RPMI7951 (cell line): ENCODE data around the gene P2RY8. TPM values are rescaled to one million over a fixed set of nuclear protein-coding genes. Genes with fewer than 3 reads are reported as not detected.
"Not testable (repeated sequence)": the region's sequence is repeated elsewhere in the genome, so short reads cannot be mapped to it uniquely, and the experiment has no call there.

Experiments used
- DNase-seq: peaks from one replicate; pipeline ENCODE4 v3.0.0-alpha.2; 2012; ENCODE audit warnings: low read depth
- total RNA-seq: library from RNA; depleted of rRNA; stranded (reverse); fragments of >200 nt; shearing (Covaris generic); gene quantifications from 2 replicates; pipeline ENCODE4 v1.2.3, GENCODE V29; 2014

Gene P2RY8
- total RNA-seq, 1 experiment from 2014 or later = not detected

GRCh38 chrX:1487401-1487800 is 49.6 kb downstream of the P2RY8 start:
- DNase-seq = no peak

GRCh38 chrX:1486749-1487361 is 50.1 kb downstream of the P2RY8 start:
- DNase-seq = peak; percentile 50

- no peak for DNase-seq
Measured at GRCh38 chrX:1486177-1486576, 50.8 kb downstream of the P2RY8 start.

GRCh38 chrX:1485033-1485432 is 52.0 kb downstream of the P2RY8 start:
- DNase-seq = no peak

- DNase-seq = no peak
Measured at GRCh38 chrX:1484638-1485019, 52.4 kb downstream of the P2RY8 start.

GRCh38 chrX:1483843-1484637 is 52.9 kb downstream of the P2RY8 start:
- no peak for DNase-seq

- DNase-seq = not testable (repeated sequence)
Measured at GRCh38 chrX:1482530-1482928, 54.5 kb downstream of the P2RY8 start.

GRCh38 chrX:1481636-1482529 is 55.1 kb downstream of the P2RY8 start:
- DNase-seq = peak; percentile 83

- DNase-seq = peak; percentile 54
Measured at GRCh38 chrX:1480082-1480785, 56.8 kb downstream of the P2RY8 start.

- DNase-seq = no peak
Measured at GRCh38 chrX:1477801-1478458, 59.1 kb downstream of the P2RY8 start.

GRCh38 chrX:1477229-1477628 is 59.8 kb downstream of the P2RY8 start:
- DNase-seq = no peak

GRCh38 chrX:1476682-1477081 is 60.3 kb downstream of the P2RY8 start:
- no peak for DNase-seq

GRCh38 chrX:1475881-1476280 is 61.1 kb downstream of the P2RY8 start:
- DNase-seq = no peak

GRCh38 chrX:1475481-1475880 is 61.5 kb downstream of the P2RY8 start:
- DNase-seq = no peak

GRCh38 chrX:1474593-1474992 is 62.4 kb downstream of the P2RY8 start:
- DNase-seq = not testable (repeated sequence)

GRCh38 chrX:1472975-1473374 is 64.0 kb downstream of the P2RY8 start:
- DNase-seq = no peak

GRCh38 chrX:1468250-1468772 is 68.7 kb downstream of the P2RY8 start:
- peak; percentile 94 for DNase-seq

GRCh38 chrX:1466971-1467561 is 69.9 kb downstream of the P2RY8 start:
- no peak for DNase-seq

GRCh38 chrX:1466232-1466661 is 70.7 kb downstream of the P2RY8 start:
- no peak for DNase-seq
